Naive thymus-derived CD8-positive, alpha-beta T cell (primary cell): ENCODE data around the gene CRTAC1. TPM values are rescaled to one million over a fixed set of nuclear protein-coding genes. Genes with fewer than 3 reads are reported as not detected.

ENCODE experiments used
- ATAC-seq, 2 donors: fragments of 150-1000 bp; cut with Tn5 transposase in 1 of 2; sonication (Bioruptor Pico), chemical (Tn5 transposase) in 1 of 2; 1 replicate in 1 of 2; 2 replicates in 1 of 2; pipeline ENCODE4 v1.10.0; 2021; ENCODE audit warnings: mild to moderate bottlenecking in 2 of 2, moderate library complexity in 2 of 2
- POLR2A ChIA-PET: fragments of 350-600 bp; sonication (Branson Sonifier 250); formaldehyde crosslinking; loops from one replicate; lab custom pipeline; 2021; ENCODE audit warnings: antibody characterized with exemption; lab: Charles Lee
- DNase-seq, 10 donors: peaks; one replicate each; pipeline versions ENCODE4 v3.0.0 to v3.0.0-alpha.2; 2020 to 2022
- H3K27ac Mint-ChIP-seq, 10 donors: one replicate each; pipeline ENCODE4 v1.8.0; 2020 to 2022; ENCODE audit warnings: mild to moderate bottlenecking in 10 of 10, mixed read lengths in 10 of 10, moderate library complexity in 4 of 10, inconsistent platforms in 1 of 10
- H3K27me3 Mint-ChIP-seq, 5 donors: one replicate each; pipeline ENCODE4 v1.8.0; 2021 to 2022; ENCODE audit warnings: mixed read lengths in 5 of 5
- H3K36me3 Mint-ChIP-seq, 3 donors: one replicate each; pipeline ENCODE4 v1.8.0; 2020 to 2022; ENCODE audit warnings: mixed read lengths in 3 of 3, mild to moderate bottlenecking in 2 of 3, inconsistent platforms in 1 of 3
- H3K4me1 Mint-ChIP-seq, 4 donors: one replicate each; pipeline ENCODE4 v1.8.0; 2021 to 2022; ENCODE audit warnings: mixed read lengths in 4 of 4
- H3K4me3 Mint-ChIP-seq, 10 donors: one replicate each; pipeline ENCODE4 v1.8.0; 2020 to 2022; ENCODE audit warnings: mild to moderate bottlenecking in 10 of 10, mixed read lengths in 10 of 10, moderate library complexity in 6 of 10, inconsistent platforms in 1 of 10
- H3K9me3 Mint-ChIP-seq, 9 donors: one replicate each; pipeline ENCODE4 v1.8.0; 2020 to 2022; ENCODE audit warnings: mixed read lengths in 9 of 9, mild to moderate bottlenecking in 3 of 9, inconsistent platforms in 1 of 9, moderate library complexity in 1 of 9
- polyA plus RNA-seq, 3 donors: library from polyadenylated mRNA; unstranded; fragments of 300-500 nt; fragmentation: Illumina TruSeq; gene quantifications; one replicate each; pipeline ENCODE4 v1.2.3, GENCODE V29; 2021
- total RNA-seq, 8 experiments: library from RNA in 2 of 8; stranded (reverse) in 2 of 8; gene quantifications; one replicate each; pipeline ENCODE4 v1.2.3 and lab custom pipeline; 2021 to 2026

Gene CRTAC1
- total and polyA plus RNA-seq, 5 experiments from 2014 or later, result not detected

GRCh38 chr10:97816609-97817008, 213.8 kb downstream of the CRTAC1 start:
- Mint-ChIP-seq H3K27me3 (no peaks in the 10 kb centered on the region), H3K4me1 (peaks cover 5 to 9% (median 7%) of the 10 kb centered on the region in 4 donors), H3K4me3 (no peak overlapping the region), H3K9me3 (no peaks in the 10 kb centered on the region), H3K27ac (no peak overlapping the region), H3K36me3 (no peaks in the 10 kb centered on the region)
- ATAC-seq, result no peak
- POLR2A ChIA-PET, result no interaction called here
- no peak for DNase-seq

Other genes with a start within 250 kb of the CRTAC1 start
- 1 to 10 TPM; 5.5 to 8.1 TPM for gene GOLGA7B, start 180.8 kb downstream of the CRTAC1 start, total RNA-seq
- gene GOLGA7B, start 180.8 kb downstream of the CRTAC1 start, polyA plus RNA-seq, result under 1 TPM; 0.35 to 0.61 (median 0.44) TPM
- gene R3HCC1L, start 104.0 kb upstream of the CRTAC1 start, total RNA-seq, result 10 to 100 TPM; 27.0 to 28.8 TPM
- gene R3HCC1L, start 104.0 kb upstream of the CRTAC1 start, polyA plus RNA-seq, result 10 to 100 TPM in 2 of 3 donors, 1 to 10 TPM in 1; 7.3 to 14.2 (median 11.4) TPM
- gene LOXL4, start 237.6 kb upstream of the CRTAC1 start, total RNA-seq, result not detected
- under 1 TPM in 1 of 3 donors, not detected in 2; 0.12 TPM for gene LOXL4, start 237.6 kb upstream of the CRTAC1 start, polyA plus RNA-seq